H1 (cell line): Measurements from ENCODE around the gene HMCN2. TPM values are rescaled to one million over a fixed set of nuclear protein-coding genes. Genes with fewer than 3 reads are reported as not detected.
A peak's percentile ranks its signal among the peaks of the same experiment; 100 is the strongest.

Experiments
- ATF3 ChIP-seq: IDR thresholded peaks from 2 replicates; pipeline ENCODE4 v1.6.1; 2011; ENCODE audit warnings: low read depth, mild to moderate bottlenecking, low read length; ENCODE audit not compliant: insufficient read depth
- CBX5 ChIP-seq: fragments of 300-800, 300-1000 bp; sonication (generic); IDR thresholded peaks from 2 replicates; pipeline ENCODE4 v1.7.1; 2016; ENCODE audit warnings: antibody characterized with exemption, low read length, low read depth
- CBX8 ChIP-seq: fragments of 300-800, 300-1000 bp; sonication (generic); IDR thresholded peaks from 2 replicates; pipeline ENCODE4 v1.7.1; 2016; ENCODE audit warnings: low read depth, low read length, borderline replicate concordance
- CHD2 ChIP-seq: IDR thresholded peaks from 2 replicates; pipeline ENCODE4 v1.6.1; 2012; ENCODE audit warnings: low read length, improper control_type of control experiment
- HDAC2 ChIP-seq, 2 experiments: fragments of 300-600 bp in 1 of 2; sonication (generic) in 1 of 2; IDR thresholded peaks; 2 replicates each; pipeline ENCODE4 v1.6.1; 2011 to 2012; ENCODE audit warnings: low read depth in 2 of 2, low read length in 2 of 2, mild to moderate bottlenecking in 2 of 2, moderate library complexity in 2 of 2, borderline replicate concordance in 1 of 2, inconsistent platforms in 1 of 2
- NANOG ChIP-seq: IDR thresholded peaks from 2 replicates; pipeline ENCODE4 v1.6.1; 2011; ENCODE audit warnings: low read length, low read depth, mild to moderate bottlenecking, inconsistent platforms; ENCODE audit not compliant: insufficient read depth, poor library complexity, severe bottlenecking
- SAP30 ChIP-seq: fragments of 300-600 bp; sonication (generic); IDR thresholded peaks from 2 replicates; pipeline ENCODE4 v1.7.1; 2012; ENCODE audit warnings: low read length, moderate library complexity, mild to moderate bottlenecking, inconsistent platforms; ENCODE audit not compliant: insufficient read depth, insufficient replicate concordance
- SP1 ChIP-seq: IDR thresholded peaks from 2 replicates; pipeline ENCODE4 v1.6.1; 2011; ENCODE audit warnings: low read depth, low read length
- polyA plus RNA-seq, 7 experiments: library from polyadenylated mRNA; depleted of rRNA in 3 of 7; stranded (reverse) in 5 of 7; unstranded in 2 of 7; fragments of >200 nt in 5 of 7; fragments of 200-250 nt in 2 of 7; gene quantifications; 1 replicate in 5 of 7; 2 replicates in 1 of 7; 4 replicates in 1 of 7; pipeline versions ENCODE4 v1.2.1 to v1.2.3, GENCODE V29; 2011 to 2013; ENCODE audit warnings: missing spikeins in 2 of 7, mixed read lengths in 2 of 7
- total RNA-seq: library from RNA; stranded (reverse); fragmentation: NEBNext Ultra II Directional; extraction: Animal tissue kit (Norgen Biotek cat#: 25700); gene quantifications from 2 replicates; pipeline ENCODE4 v1.2.1, GENCODE V29; 2021
- TF ChIP-seq, protein P1 (sequence below): fragments of 300-600 bp; sonication (generic); IDR thresholded peaks from 2 replicates; pipeline ENCODE4 v1.7.1; 2012; ENCODE audit warnings: low read length, moderate library complexity, mild to moderate bottlenecking, inconsistent platforms; ENCODE audit not compliant: insufficient replicate concordance

The HMCN2 gene
- total and polyA plus RNA-seq, 2 of the 8 experiments (the other 6 are each of a cell fraction or from before 2014, with no cell fraction given), result 5.0 to 9.1 TPM

DNA sequence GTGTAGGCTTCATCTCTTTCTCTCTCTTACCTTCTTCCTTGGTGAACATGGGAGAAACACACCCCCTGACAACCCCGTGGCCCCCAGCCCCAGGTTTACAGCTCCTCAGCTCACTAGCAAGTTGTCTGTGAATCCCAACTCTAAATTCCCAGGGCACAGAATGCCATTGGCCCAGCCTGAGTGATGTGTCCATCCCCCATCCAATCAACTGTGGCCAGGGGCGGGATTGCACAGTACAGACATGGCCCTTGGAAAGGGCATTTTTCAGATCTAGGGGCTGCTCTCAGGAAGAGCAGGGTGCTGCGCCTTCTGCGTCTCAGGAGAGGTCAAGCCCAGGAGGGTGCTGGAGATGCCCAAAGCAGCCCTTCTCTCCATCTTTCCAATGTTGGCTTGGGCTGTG, 131.0 kb downstream of the HMCN2 start (continued):
- TF ChIP-seq, protein P1, sequence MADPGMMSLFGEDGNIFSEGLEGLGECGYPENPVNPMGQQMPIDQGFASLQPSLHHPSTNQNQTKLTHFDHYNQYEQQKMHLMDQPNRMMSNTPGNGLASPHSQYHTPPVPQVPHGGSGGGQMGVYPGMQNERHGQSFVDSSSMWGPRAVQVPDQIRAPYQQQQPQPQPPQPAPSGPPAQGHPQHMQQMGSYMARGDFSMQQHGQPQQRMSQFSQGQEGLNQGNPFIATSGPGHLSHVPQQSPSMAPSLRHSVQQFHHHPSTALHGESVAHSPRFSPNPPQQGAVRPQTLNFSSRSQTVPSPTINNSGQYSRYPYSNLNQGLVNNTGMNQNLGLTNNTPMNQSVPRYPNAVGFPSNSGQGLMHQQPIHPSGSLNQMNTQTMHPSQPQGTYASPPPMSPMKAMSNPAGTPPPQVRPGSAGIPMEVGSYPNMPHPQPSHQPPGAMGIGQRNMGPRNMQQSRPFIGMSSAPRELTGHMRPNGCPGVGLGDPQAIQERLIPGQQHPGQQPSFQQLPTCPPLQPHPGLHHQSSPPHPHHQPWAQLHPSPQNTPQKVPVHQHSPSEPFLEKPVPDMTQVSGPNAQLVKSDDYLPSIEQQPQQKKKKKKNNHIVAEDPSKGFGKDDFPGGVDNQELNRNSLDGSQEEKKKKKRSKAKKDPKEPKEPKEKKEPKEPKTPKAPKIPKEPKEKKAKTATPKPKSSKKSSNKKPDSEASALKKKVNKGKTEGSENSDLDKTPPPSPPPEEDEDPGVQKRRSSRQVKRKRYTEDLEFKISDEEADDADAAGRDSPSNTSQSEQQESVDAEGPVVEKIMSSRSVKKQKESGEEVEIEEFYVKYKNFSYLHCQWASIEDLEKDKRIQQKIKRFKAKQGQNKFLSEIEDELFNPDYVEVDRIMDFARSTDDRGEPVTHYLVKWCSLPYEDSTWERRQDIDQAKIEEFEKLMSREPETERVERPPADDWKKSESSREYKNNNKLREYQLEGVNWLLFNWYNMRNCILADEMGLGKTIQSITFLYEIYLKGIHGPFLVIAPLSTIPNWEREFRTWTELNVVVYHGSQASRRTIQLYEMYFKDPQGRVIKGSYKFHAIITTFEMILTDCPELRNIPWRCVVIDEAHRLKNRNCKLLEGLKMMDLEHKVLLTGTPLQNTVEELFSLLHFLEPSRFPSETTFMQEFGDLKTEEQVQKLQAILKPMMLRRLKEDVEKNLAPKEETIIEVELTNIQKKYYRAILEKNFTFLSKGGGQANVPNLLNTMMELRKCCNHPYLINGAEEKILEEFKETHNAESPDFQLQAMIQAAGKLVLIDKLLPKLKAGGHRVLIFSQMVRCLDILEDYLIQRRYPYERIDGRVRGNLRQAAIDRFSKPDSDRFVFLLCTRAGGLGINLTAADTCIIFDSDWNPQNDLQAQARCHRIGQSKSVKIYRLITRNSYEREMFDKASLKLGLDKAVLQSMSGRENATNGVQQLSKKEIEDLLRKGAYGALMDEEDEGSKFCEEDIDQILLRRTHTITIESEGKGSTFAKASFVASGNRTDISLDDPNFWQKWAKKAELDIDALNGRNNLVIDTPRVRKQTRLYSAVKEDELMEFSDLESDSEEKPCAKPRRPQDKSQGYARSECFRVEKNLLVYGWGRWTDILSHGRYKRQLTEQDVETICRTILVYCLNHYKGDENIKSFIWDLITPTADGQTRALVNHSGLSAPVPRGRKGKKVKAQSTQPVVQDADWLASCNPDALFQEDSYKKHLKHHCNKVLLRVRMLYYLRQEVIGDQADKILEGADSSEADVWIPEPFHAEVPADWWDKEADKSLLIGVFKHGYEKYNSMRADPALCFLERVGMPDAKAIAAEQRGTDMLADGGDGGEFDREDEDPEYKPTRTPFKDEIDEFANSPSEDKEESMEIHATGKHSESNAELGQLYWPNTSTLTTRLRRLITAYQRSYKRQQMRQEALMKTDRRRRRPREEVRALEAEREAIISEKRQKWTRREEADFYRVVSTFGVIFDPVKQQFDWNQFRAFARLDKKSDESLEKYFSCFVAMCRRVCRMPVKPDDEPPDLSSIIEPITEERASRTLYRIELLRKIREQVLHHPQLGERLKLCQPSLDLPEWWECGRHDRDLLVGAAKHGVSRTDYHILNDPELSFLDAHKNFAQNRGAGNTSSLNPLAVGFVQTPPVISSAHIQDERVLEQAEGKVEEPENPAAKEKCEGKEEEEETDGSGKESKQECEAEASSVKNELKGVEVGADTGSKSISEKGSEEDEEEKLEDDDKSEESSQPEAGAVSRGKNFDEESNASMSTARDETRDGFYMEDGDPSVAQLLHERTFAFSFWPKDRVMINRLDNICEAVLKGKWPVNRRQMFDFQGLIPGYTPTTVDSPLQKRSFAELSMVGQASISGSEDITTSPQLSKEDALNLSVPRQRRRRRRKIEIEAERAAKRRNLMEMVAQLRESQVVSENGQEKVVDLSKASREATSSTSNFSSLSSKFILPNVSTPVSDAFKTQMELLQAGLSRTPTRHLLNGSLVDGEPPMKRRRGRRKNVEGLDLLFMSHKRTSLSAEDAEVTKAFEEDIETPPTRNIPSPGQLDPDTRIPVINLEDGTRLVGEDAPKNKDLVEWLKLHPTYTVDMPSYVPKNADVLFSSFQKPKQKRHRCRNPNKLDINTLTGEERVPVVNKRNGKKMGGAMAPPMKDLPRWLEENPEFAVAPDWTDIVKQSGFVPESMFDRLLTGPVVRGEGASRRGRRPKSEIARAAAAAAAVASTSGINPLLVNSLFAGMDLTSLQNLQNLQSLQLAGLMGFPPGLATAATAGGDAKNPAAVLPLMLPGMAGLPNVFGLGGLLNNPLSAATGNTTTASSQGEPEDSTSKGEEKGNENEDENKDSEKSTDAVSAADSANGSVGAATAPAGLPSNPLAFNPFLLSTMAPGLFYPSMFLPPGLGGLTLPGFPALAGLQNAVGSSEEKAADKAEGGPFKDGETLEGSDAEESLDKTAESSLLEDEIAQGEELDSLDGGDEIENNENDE, result no peak
- TF ChIP-seq CBX5 (no peak), CBX8 (no peak), CHD2 (no peak), SAP30 (no peak), NANOG (no peak), SP1 (0 out of 2 replicates have a peak, but pooled peaks have one; percentile 69), HDAC2 (IDR thresholded peaks at IDR 0.05; ENCODE audit: borderline replicate concordance in 1 of 2, low read depth in 2 of 2, low read length in 2 of 2) (no peak), ATF3 (no peak)
